Activated CD4-positive, CD25-positive, alpha-beta regulatory T cell treated with anti-CD3 and anti-CD28 coated beads, Interleukin-2, amount 50 U/mL, for 72 hours (primary cell): Measurements from ENCODE around the gene SMC1A.
"Not testable (repeated sequence)": the region's sequence is repeated elsewhere in the genome, so short reads cannot be mapped to it uniquely, and the experiment has no call there.

Source experiments
- DNase-seq: peaks from one replicate; pipeline ENCODE4 v3.0.0; 2021

The SMC1A gene

GRCh38 chrX:53422086-53422860, at the start of gene SMC1A:
Gene SMC1A, minus strand, starts transcription at chrX:53422654. Its CDS starts 54 bp downstream, at chrX:53422600.
- DNase-seq = peak; percentile 98

- no peak for DNase-seq
These were observed 48.9 kb upstream of the SMC1A start for GRCh38 chrX:53471346-53471745.

GRCh38 chrX:53468659-53469058, 46.2 kb upstream of the SMC1A start:
- not testable (repeated sequence) for DNase-seq

GRCh38 chrX:53458082-53458481, 35.6 kb upstream of the SMC1A start:
- DNase-seq = no peak

- DNase-seq = no peak
These were observed 33.8 kb upstream of the SMC1A start for GRCh38 chrX:53456254-53456653.

GRCh38 chrX:53452812-53453211, 30.4 kb upstream of the SMC1A start:
- DNase-seq = no peak

GRCh38 chrX:53449632-53450031, 27.2 kb upstream of the SMC1A start:
- no peak for DNase-seq

- DNase-seq = no peak
These were observed 25.0 kb upstream of the SMC1A start for GRCh38 chrX:53447441-53447840.

GRCh38 chrX:53445977-53446376, 23.5 kb upstream of the SMC1A start:
- DNase-seq = peak; percentile 43

GRCh38 chrX:53442322-53442631, 19.8 kb upstream of the SMC1A start:
- DNase-seq = no peak

- DNase-seq = peak; percentile 80
These were observed 19.3 kb upstream of the SMC1A start for GRCh38 chrX:53441531-53442321.

- DNase-seq = peak; percentile 39
These were observed 18.4 kb upstream of the SMC1A start for GRCh38 chrX:53440621-53441517.

GRCh38 chrX:53440101-53440500, 17.6 kb upstream of the SMC1A start:
- no peak for DNase-seq

- no peak for DNase-seq
These were observed 16.4 kb upstream of the SMC1A start for GRCh38 chrX:53438832-53439230.

- no peak for DNase-seq
These were observed 15.8 kb upstream of the SMC1A start for GRCh38 chrX:53438174-53438831.

- no peak for DNase-seq
These were observed 14.8 kb upstream of the SMC1A start for GRCh38 chrX:53437206-53437605.

GRCh38 chrX:53435997-53436396, 13.5 kb upstream of the SMC1A start:
- DNase-seq = peak; percentile 53

- DNase-seq = peak; percentile 89
These were observed 11.5 kb upstream of the SMC1A start, which contains the start of gene HSD17B10 for GRCh38 chrX:53433651-53434639. Gene HSD17B10, minus strand, starts transcription at chrX:53434370. Its CDS starts 25 bp downstream, at chrX:53434345.

- DNase-seq = no peak
These were observed 7.8 kb upstream of the SMC1A start for GRCh38 chrX:53430231-53430630.

- no peak for DNase-seq
These were observed 7.3 kb upstream of the SMC1A start for GRCh38 chrX:53429755-53430154.

- DNase-seq = no peak
These were observed 430 bp upstream of the SMC1A start, which contains the start of gene RIBC1 for GRCh38 chrX:53422861-53423306. Gene RIBC1, plus strand, starts transcription at chrX:53422873. Its CDS starts 3,404 bp downstream, at chrX:53426277.
